ENCODE measurements around the gene C10orf90.

The C10orf90 gene

DNA sequence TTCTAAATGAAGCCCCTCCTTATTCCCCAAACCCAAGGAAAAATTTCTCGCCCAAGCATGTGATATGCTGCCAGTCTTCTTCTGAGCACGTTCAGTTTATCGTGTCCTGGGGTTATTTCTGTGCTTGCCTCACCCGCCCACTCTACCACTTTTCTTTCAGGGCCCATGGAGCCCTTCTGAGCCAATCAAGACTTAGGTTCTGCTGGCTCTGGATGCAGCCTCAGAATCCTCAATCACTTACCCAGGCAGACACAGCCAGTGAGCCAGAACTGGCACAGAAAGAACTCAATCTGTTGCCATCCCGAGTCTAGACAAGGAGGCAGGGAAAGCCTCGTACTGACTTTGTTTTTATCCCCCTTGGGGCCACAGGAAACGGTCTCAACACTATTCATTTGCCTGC lies 34.2 kb upstream of the C10orf90 start:
- H3K27ac ChIP-seq (ENCODE audit: low read depth, low read length): no peak overlapping the region
- no peak for TF ChIP-seq CTCF (IDR thresholded peaks at IDR 0.05; ENCODE audit: insufficient read depth, low read length, poor library complexity, severe bottlenecking)
- TF ChIP-seq EZH2phosphoT487 (conservative IDR thresholded peaks at IDR 0.05; ENCODE audit: low read length): no peak
- H3K36me3 ChIP-seq (ENCODE audit: low read length): no peaks in the 10 kb centered on the region
- H3K4me2 ChIP-seq (ENCODE audit: low read depth, low read length, poor library complexity, severe bottlenecking): no peak overlapping the region
- H2AFZ ChIP-seq (ENCODE audit: low read depth, low read length, severe bottlenecking): no peak overlapping the region
- H3K79me2 ChIP-seq (ENCODE audit: insufficient read depth, low read length): no peaks in the 10 kb centered on the region
- H3K27me3 ChIP-seq (ENCODE audit: low read length): no peaks in the 10 kb centered on the region
- no peak overlapping the region for H3K9ac ChIP-seq (ENCODE audit: low read length)
- H3K9me3 ChIP-seq (ENCODE audit: insufficient read depth, low read length): no peaks in the 10 kb centered on the region
- no peaks in the 10 kb centered on the region for H4K20me1 ChIP-seq (ENCODE audit: low read depth, low read length)
- H3K4me3 ChIP-seq (ENCODE audit: insufficient read depth, low read length, poor library complexity, severe bottlenecking): no peak overlapping the region
- H3F3A ChIP-seq (ENCODE audit: insufficient read depth): no peaks in the 10 kb centered on the region
- H3K9me2 ChIP-seq (replicated peaks; ENCODE audit: insufficient read depth, low read length): no peaks in the 10 kb centered on the region

- no peak overlapping the region for H3K9ac ChIP-seq (ENCODE audit: low read length)
- H4K20me1 ChIP-seq (ENCODE audit: low read depth, low read length): no peaks in the 10 kb centered on the region
- H3F3A ChIP-seq (ENCODE audit: insufficient read depth): no peaks in the 10 kb centered on the region
- H3K27me3 ChIP-seq (ENCODE audit: low read length): no peaks in the 10 kb centered on the region
- no peaks in the 10 kb centered on the region for H3K36me3 ChIP-seq (ENCODE audit: low read length)
- no peak for TF ChIP-seq EZH2phosphoT487 (conservative IDR thresholded peaks at IDR 0.05; ENCODE audit: low read length)
- TF ChIP-seq CTCF (IDR thresholded peaks at IDR 0.05; ENCODE audit: insufficient read depth, low read length, poor library complexity, severe bottlenecking): no peak
- H3K4me2 ChIP-seq (ENCODE audit: low read depth, low read length, poor library complexity, severe bottlenecking): no peak overlapping the region
- no peak overlapping the region for H3K27ac ChIP-seq (ENCODE audit: low read depth, low read length)
- no peak overlapping the region for H2AFZ ChIP-seq (ENCODE audit: low read depth, low read length, severe bottlenecking)
- H3K9me3 ChIP-seq (ENCODE audit: insufficient read depth, low read length): no peaks in the 10 kb centered on the region
- H3K79me2 ChIP-seq (ENCODE audit: insufficient read depth, low read length): no peaks in the 10 kb centered on the region
- H3K4me3 ChIP-seq (ENCODE audit: insufficient read depth, low read length, poor library complexity, severe bottlenecking): no peak overlapping the region
- no peaks in the 10 kb centered on the region for H3K9me2 ChIP-seq (replicated peaks; ENCODE audit: insufficient read depth, low read length)
These were observed 31.7 kb upstream of the C10orf90 start for GRCh38 chr10:126702181-126702580.

GRCh38 chr10:126701526-126701925 lies 31.0 kb upstream of the C10orf90 start:
- Histone ChIP-seq H3K9ac (ENCODE audit: low read length) (no peak overlapping the region), H2AFZ (ENCODE audit: low read depth, low read length, severe bottlenecking) (no peak overlapping the region), H3F3A (ENCODE audit: insufficient read depth) (no peaks in the 10 kb centered on the region), H4K20me1 (ENCODE audit: low read depth, low read length) (no peaks in the 10 kb centered on the region), H3K27me3 (ENCODE audit: low read length) (no peaks in the 10 kb centered on the region), H3K27ac (ENCODE audit: low read depth, low read length) (no peak overlapping the region), H3K4me3 (ENCODE audit: insufficient read depth, low read length, poor library complexity, severe bottlenecking) (no peak overlapping the region), H3K36me3 (ENCODE audit: low read length) (no peaks in the 10 kb centered on the region), H3K9me3 (ENCODE audit: insufficient read depth, low read length) (no peaks in the 10 kb centered on the region), H3K79me2 (ENCODE audit: insufficient read depth, low read length) (no peaks in the 10 kb centered on the region), H3K4me2 (ENCODE audit: low read depth, low read length, poor library complexity, severe bottlenecking) (no peak overlapping the region), H3K9me2 (replicated peaks; ENCODE audit: insufficient read depth, low read length) (no peaks in the 10 kb centered on the region)
- TF ChIP-seq CTCF (IDR thresholded peaks at IDR 0.05; ENCODE audit: insufficient read depth, low read length, poor library complexity, severe bottlenecking): no peak
- TF ChIP-seq EZH2phosphoT487 (conservative IDR thresholded peaks at IDR 0.05; ENCODE audit: low read length): no peak

All from SU-DHL-6 (cell line).